NCI-H345 treated with DMSO at 0.1 percent for 48 hours (cell line): ENCODE measurements around the gene MORF4L1.
A peak's percentile ranks its signal among the peaks of the same experiment; 100 is the strongest.
"Not testable (repeated sequence)": the region's sequence is repeated elsewhere in the genome, so short reads cannot be mapped to it uniquely, and the experiment has no call there.

Source experiments
- DNase-seq: peaks from one replicate; lab custom pipeline; 2025; ENCODE audit not compliant: unreplicated experiment; lab: John Stamatoyannopoulos, UW

MORF4L1 gene

GRCh38 chr15:78872155-78872971, at the start of gene MORF4L1:
Gene MORF4L1, plus strand, starts transcription at chr15:78872890. Its CDS starts 128 bp downstream, at chr15:78873018.
- DNase-seq: peak; percentile 55

GRCh38 chr15:78828920-78829319, 43.8 kb upstream of the MORF4L1 start:
- no peak for DNase-seq

GRCh38 chr15:78830514-78831228, 42.0 kb upstream of the MORF4L1 start:
- DNase-seq: no peak

GRCh38 chr15:78831229-78832207, 41.2 kb upstream of the MORF4L1 start:
- no peak for DNase-seq

- no peak for DNase-seq
These were observed 36.4 kb upstream of the MORF4L1 start for GRCh38 chr15:78836333-78836732.

GRCh38 chr15:78837131-78837530, 35.6 kb upstream of the MORF4L1 start:
- no peak for DNase-seq

- no peak for DNase-seq
These were observed 35.1 kb upstream of the MORF4L1 start for GRCh38 chr15:78837543-78837942.

- no peak for DNase-seq
These were observed 34.2 kb upstream of the MORF4L1 start for GRCh38 chr15:78838489-78838888.

GRCh38 chr15:78839151-78839550, 33.5 kb upstream of the MORF4L1 start:
- DNase-seq: not testable (repeated sequence)

- DNase-seq: no peak
These were observed 31.9 kb upstream of the MORF4L1 start for GRCh38 chr15:78840661-78841375.

- DNase-seq: no peak
These were observed 31.3 kb upstream of the MORF4L1 start for GRCh38 chr15:78841376-78841706.

GRCh38 chr15:78841891-78842290, 30.8 kb upstream of the MORF4L1 start:
- no peak for DNase-seq

- no peak for DNase-seq
These were observed 30.2 kb upstream of the MORF4L1 start for GRCh38 chr15:78842519-78842918.

GRCh38 chr15:78846906-78847305, 25.8 kb upstream of the MORF4L1 start:
- not testable (repeated sequence) for DNase-seq

GRCh38 chr15:78847387-78847906, 25.2 kb upstream of the MORF4L1 start:
- DNase-seq: not testable (repeated sequence)

- DNase-seq: no peak
These were observed 22.3 kb upstream of the MORF4L1 start for GRCh38 chr15:78850352-78850751.

- DNase-seq: no peak
These were observed 21.5 kb upstream of the MORF4L1 start for GRCh38 chr15:78850941-78851755.

- no peak for DNase-seq
These were observed 19.2 kb upstream of the MORF4L1 start for GRCh38 chr15:78853500-78853899.

GRCh38 chr15:78854833-78855372, 17.8 kb upstream of the MORF4L1 start:
- no peak for DNase-seq
